ENCODE data around the gene C20orf173.

C20orf173 gene

DNA sequence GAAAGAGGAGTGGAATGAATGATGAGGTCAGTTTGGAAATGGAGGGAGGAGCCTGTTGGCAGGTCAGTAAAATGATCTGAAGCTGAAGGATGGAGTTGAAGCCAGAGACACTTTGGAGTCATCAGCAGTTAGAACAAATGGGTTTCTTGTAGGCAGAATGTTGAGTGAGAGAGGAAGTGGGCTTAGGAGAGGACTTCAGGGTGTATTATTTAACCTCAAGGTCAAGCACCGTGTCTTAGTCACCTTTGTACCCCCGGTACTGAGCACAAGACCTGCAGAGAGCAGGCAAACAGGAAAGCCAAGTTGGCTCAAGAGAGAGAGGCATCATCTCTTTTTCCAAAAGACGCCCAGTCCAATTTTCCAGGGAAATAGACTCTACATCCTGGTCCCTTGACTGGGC, 23.3 kb downstream of the C20orf173 start:
- Mint-ChIP-seq H3K4me3 (no peak overlapping the region), H3K27ac (peak overlapping the region; percentile 71), H3K9me3 (ENCODE audit: low read depth) (no peaks in the 10 kb centered on the region), H3K27me3 (no peaks in the 10 kb centered on the region), H3K4me1 (ENCODE audit: low read depth) (peaks cover 28% of the 10 kb centered on the region), H3K36me3 (peaks cover 6% of the 10 kb centered on the region)

GRCh38 chr20:35504751-35505150, 24.7 kb downstream of the C20orf173 start:
- H3K27ac Mint-ChIP-seq: peak overlapping the region; percentile 41
- peaks cover 28% of the 10 kb centered on the region for H3K4me1 Mint-ChIP-seq (ENCODE audit: low read depth)
- H3K4me3 Mint-ChIP-seq: no peak overlapping the region
- H3K27me3 Mint-ChIP-seq: no peaks in the 10 kb centered on the region
- peaks cover 6% of the 10 kb centered on the region for H3K36me3 Mint-ChIP-seq
- H3K9me3 Mint-ChIP-seq (ENCODE audit: low read depth): no peaks in the 10 kb centered on the region

DNA sequence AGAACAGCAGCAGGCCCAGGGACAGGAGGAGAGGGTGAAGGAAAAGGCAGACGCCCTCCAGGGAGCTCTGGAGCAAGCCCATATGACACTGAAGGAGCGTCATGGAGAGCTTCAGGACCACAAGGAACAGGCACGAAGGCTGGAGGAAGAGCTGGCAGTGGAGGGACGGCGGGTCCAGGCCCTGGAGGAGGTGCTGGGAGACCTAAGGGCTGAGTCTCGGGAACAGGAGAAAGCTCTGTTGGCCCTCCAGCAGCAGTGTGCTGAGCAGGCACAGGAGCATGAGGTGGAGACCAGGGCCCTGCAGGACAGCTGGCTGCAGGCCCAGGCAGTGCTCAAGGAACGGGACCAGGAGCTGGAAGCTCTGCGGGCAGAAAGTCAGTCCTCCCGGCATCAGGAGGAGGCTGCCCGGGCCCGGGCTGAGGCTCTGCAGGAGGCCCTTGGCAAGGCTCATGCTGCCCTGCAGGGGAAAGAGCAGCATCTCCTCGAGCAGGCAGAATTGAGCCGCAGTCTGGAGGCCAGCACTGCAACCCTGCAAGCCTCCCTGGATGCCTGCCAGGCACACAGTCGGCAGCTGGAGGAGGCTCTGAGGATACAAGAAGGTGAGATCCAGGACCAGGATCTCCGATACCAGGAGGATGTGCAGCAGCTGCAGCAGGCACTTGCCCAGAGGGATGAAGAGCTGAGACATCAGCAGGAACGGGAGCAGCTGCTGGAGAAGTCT, 25.5 kb downstream of the C20orf173 start:
- no peaks in the 10 kb centered on the region for H3K27me3 Mint-ChIP-seq
- peaks cover 28% of the 10 kb centered on the region for H3K4me1 Mint-ChIP-seq (ENCODE audit: low read depth)
- H3K9me3 Mint-ChIP-seq (ENCODE audit: low read depth): no peaks in the 10 kb centered on the region
- H3K36me3 Mint-ChIP-seq: peaks cover 6% of the 10 kb centered on the region
- H3K4me3 Mint-ChIP-seq: no peak overlapping the region
- H3K27ac Mint-ChIP-seq: peak overlapping the region; percentile 70

DNA sequence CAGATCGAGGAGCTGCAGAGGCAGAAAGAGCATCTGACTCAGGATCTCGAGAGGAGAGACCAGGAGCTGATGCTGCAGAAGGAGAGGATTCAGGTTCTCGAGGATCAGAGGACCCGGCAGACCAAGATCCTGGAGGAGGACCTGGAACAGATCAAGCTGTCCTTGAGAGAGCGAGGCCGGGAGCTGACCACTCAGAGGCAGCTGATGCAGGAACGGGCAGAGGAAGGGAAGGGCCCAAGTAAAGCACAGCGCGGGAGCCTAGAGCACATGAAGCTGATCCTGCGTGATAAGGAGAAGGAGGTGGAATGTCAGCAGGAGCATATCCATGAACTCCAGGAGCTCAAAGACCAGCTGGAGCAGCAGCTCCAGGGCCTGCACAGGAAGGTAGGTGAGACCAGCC, 26.2 kb downstream of the C20orf173 start:
- Mint-ChIP-seq H3K36me3 (peaks cover 6% of the 10 kb centered on the region), H3K27me3 (no peaks in the 10 kb centered on the region), H3K27ac (peak overlapping the region; percentile 50), H3K9me3 (ENCODE audit: low read depth) (no peaks in the 10 kb centered on the region), H3K4me3 (no peak overlapping the region), H3K4me1 (ENCODE audit: low read depth) (peaks cover 28% of the 10 kb centered on the region)

DNA sequence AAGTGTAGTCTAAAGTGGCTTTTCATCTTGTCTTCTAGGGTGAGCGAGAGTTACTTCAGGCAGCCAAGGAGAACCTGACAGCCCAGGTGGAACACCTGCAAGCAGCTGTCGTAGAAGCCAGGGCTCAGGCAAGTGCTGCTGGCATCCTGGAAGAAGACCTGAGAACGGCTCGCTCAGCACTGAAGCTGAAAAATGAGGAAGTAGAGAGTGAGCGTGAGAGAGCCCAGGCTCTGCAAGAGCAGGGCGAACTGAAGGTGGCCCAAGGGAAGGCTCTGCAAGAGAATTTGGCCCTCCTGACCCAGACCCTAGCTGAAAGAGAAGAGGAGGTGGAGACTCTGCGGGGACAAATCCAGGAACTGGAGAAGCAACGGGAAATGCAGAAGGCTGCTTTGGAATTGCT, 27.1 kb downstream of the C20orf173 start:
- H3K9me3 Mint-ChIP-seq (ENCODE audit: low read depth): no peaks in the 10 kb centered on the region
- H3K4me3 Mint-ChIP-seq: no peak overlapping the region
- no peaks in the 10 kb centered on the region for H3K27me3 Mint-ChIP-seq
- peak overlapping the region; percentile 54 for H3K27ac Mint-ChIP-seq
- peaks cover 25% of the 10 kb centered on the region for H3K4me1 Mint-ChIP-seq (ENCODE audit: low read depth)
- peaks cover 6% of the 10 kb centered on the region for H3K36me3 Mint-ChIP-seq

GRCh38 chr20:35499271-35499670, 30.2 kb downstream of the C20orf173 start:
- Mint-ChIP-seq H3K36me3 (peaks cover 11% of the 10 kb centered on the region), H3K4me3 (no peak overlapping the region), H3K27ac (no peak overlapping the region), H3K27me3 (no peaks in the 10 kb centered on the region), H3K9me3 (ENCODE audit: low read depth) (no peaks in the 10 kb centered on the region), H3K4me1 (ENCODE audit: low read depth) (peaks cover 13% of the 10 kb centered on the region)

DNA sequence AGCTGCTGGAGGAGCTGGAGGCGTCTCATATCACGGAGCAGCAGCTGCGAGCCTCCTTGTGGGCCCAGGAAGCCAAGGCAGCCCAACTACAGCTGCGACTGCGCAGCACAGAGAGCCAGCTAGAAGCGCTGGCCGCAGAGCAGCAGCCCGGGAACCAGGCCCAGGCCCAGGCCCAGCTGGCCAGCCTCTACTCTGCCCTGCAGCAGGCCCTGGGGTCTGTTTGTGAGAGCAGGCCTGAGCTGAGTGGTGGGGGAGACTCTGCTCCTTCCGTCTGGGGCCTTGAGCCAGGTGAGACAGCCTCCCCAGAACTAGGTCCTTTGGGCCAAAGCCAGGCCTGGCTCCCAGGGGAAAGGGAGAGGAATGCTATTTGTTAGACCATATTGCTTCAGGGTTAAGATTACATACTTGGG, 31.7 kb downstream of the C20orf173 start:
- H3K27ac Mint-ChIP-seq: no peak overlapping the region
- H3K36me3 Mint-ChIP-seq: peaks cover 11% of the 10 kb centered on the region
- H3K4me1 Mint-ChIP-seq (ENCODE audit: low read depth): peaks cover 15% of the 10 kb centered on the region
- H3K4me3 Mint-ChIP-seq: no peak overlapping the region
- H3K9me3 Mint-ChIP-seq (ENCODE audit: low read depth): no peaks in the 10 kb centered on the region
- H3K27me3 Mint-ChIP-seq: no peaks in the 10 kb centered on the region

DNA sequence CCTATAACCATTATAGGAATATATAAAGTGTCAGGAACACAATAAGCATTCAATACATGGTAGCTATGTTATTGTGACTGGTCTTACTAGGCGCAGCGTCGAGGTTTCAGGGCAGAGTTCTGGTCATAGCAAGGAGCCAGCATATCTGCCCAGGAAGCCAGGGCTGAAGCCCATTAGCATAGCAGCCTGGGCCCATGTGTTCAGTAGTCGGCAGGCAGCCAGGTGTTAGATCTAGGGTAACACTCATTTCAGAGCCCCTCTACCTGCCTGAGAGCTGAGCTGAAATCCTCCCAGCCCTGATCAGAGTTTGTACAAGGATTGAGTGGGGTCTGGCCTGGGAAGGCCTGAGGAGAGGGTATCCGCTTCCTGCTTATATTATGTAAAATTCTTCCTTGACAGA, 32.1 kb downstream of the C20orf173 start:
- Mint-ChIP-seq H3K4me3 (no peak overlapping the region), H3K9me3 (ENCODE audit: low read depth) (no peaks in the 10 kb centered on the region), H3K4me1 (ENCODE audit: low read depth) (peaks cover 20% of the 10 kb centered on the region), H3K27ac (no peak overlapping the region), H3K27me3 (no peaks in the 10 kb centered on the region), H3K36me3 (peaks cover 9% of the 10 kb centered on the region)

DNA sequence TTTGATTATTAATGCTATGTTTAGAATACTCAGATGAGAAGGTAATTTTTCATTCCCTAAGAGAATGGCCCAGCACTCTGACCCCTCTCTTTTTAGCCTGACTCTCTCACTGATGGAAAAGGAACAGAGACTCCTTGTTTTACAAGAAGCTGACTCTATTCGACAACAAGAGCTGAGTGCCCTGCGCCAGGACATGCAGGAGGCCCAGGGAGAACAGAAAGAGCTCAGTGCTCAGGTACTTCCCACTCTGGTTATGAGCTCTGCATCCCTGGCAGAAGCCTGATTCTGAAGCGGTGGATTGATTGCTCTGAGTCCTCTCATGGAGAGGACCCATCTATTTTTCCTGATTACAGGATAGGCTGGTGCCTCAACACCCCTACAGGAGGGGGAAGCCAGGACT, 33.0 kb downstream of the C20orf173 start:
- Mint-ChIP-seq H3K36me3 (peaks cover 7% of the 10 kb centered on the region), H3K9me3 (ENCODE audit: low read depth) (no peaks in the 10 kb centered on the region), H3K27me3 (no peaks in the 10 kb centered on the region), H3K4me3 (no peak overlapping the region), H3K27ac (no peak overlapping the region), H3K4me1 (ENCODE audit: low read depth) (peaks cover 26% of the 10 kb centered on the region)

DNA sequence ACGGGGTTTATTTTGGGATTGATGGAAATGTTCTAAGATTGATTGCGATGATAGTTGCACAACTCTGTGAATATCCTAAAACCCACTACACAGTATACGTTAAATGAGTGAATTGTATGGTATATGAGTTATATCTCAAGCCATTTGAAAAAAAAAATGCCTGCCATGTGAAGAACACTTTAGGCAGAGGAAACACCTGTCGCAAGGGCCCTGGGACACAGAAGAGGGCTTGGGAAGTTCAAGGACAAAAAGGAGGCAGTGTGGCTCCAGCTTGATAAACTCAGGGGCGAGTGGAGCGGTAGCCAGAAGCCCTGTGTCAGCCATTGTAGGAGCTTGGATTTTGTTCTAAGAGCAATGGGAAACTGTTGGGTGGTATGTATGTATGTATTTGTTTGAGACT, 37.1 kb downstream of the C20orf173 start:
- peak overlapping the region; percentile 98 for H3K27ac Mint-ChIP-seq
- peaks cover 21% of the 10 kb centered on the region for H3K36me3 Mint-ChIP-seq
- H3K4me3 Mint-ChIP-seq: peak overlapping the region; percentile 100
- peaks cover 50% of the 10 kb centered on the region for H3K4me1 Mint-ChIP-seq (ENCODE audit: low read depth)
- no peaks in the 10 kb centered on the region for H3K27me3 Mint-ChIP-seq
- H3K9me3 Mint-ChIP-seq (ENCODE audit: low read depth): no peaks in the 10 kb centered on the region

DNA sequence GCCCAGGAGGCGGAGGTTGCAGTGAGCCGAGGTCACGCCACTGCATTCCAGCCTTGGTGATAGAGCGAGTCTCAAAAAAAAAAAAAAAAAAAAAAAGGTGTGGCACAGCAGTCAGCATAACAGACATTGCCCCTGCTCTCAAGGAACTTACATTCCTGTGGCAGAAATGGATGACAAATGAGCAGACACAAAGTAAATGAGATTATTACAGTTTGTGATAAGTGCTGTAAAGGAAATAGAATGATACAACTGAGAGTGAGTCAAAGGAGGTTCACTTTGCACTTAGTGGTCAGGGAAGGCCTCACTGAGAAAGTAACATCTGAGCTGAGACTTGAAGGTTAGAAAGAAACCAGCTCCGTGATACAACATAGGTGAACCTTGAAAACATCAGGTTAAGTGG, 37.6 kb downstream of the C20orf173 start:
- H3K27me3 Mint-ChIP-seq: no peaks in the 10 kb centered on the region
- H3K4me3 Mint-ChIP-seq: peak overlapping the region; percentile 100
- H3K27ac Mint-ChIP-seq: peak overlapping the region; percentile 98
- H3K9me3 Mint-ChIP-seq (ENCODE audit: low read depth): no peaks in the 10 kb centered on the region
- peaks cover 21% of the 10 kb centered on the region for H3K36me3 Mint-ChIP-seq
- H3K4me1 Mint-ChIP-seq (ENCODE audit: low read depth): peaks cover 52% of the 10 kb centered on the region

DNA sequence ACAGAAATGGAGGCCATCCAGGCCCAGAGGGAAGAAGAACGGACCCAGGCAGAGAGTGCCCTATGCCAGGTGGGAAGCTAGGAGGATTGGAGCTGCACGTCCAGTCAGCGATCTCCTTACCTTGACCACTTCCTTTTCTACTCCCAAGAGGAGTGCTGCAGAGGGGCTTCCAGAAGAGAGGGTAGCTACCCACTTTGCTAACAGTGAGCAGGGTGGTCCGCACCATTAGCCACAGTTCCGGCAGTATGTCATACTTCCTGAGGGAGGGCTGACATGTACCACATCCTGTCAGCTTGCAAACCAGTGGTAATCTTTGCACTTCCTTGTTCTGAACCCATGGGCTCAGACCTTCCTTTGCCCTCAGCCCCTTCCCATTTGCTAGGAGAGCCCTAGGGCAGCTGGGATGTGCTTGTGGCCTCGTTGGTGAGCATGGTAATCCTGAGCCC, 38.7 kb downstream of the C20orf173 start:
- H3K4me1 Mint-ChIP-seq (ENCODE audit: low read depth): peaks cover 53% of the 10 kb centered on the region
- H3K36me3 Mint-ChIP-seq: peaks cover 21% of the 10 kb centered on the region
- peak overlapping the region; percentile 100 for H3K4me3 Mint-ChIP-seq
- no peaks in the 10 kb centered on the region for H3K9me3 Mint-ChIP-seq (ENCODE audit: low read depth)
- peak overlapping the region; percentile 98 for H3K27ac Mint-ChIP-seq
- no peaks in the 10 kb centered on the region for H3K27me3 Mint-ChIP-seq

DNA sequence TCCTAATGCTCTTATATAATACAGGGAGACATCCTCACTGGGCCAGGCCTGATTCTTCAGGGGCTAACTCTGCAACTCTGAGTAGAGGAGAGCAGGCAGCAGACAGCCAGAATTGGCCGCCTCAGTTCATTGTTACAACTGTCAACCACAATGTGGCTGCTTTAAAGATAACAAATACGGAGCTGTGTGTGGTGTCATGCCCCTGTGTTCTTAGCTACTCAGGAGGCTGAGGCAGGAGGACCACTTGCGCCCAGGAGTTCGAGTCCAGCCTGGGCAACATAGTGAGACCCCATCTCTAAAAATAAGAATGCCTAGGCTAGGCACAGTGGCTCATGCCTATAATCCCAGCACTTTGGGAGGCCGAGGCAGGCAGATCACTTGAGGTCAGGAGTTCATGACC, 39.7 kb downstream of the C20orf173 start:
- Mint-ChIP-seq H3K36me3 (peaks cover 16% of the 10 kb centered on the region), H3K27ac (peak overlapping the region; percentile 98), H3K4me3 (peak overlapping the region; percentile 100), H3K4me1 (ENCODE audit: low read depth) (peaks cover 46% of the 10 kb centered on the region), H3K9me3 (ENCODE audit: low read depth) (no peaks in the 10 kb centered on the region), H3K27me3 (no peaks in the 10 kb centered on the region)

DNA sequence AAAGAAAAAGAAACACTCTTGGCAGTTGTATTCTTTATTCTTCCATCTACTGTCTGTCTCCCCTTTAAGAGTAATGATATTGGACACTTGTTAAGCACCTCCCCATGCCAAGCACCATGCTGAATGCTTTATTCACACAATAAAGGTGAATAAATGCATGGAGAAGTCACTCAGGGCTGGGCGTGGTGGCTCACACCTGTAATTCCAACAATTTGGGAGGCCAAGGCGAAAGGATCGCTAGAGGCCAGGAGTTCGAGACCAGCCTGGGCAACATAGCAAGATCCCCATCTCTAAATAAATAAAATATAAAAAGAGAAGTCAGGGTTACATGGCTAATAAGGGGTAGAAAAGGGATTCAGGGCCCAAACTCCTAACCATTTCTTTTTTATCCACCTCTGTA, 42.0 kb downstream of the C20orf173 start:
- H3K27ac Mint-ChIP-seq: peak overlapping the region; percentile 61
- peak overlapping the region; percentile 27 for H3K4me3 Mint-ChIP-seq
- no peaks in the 10 kb centered on the region for H3K9me3 Mint-ChIP-seq (ENCODE audit: low read depth)
- H3K4me1 Mint-ChIP-seq (ENCODE audit: low read depth): peaks cover 41% of the 10 kb centered on the region
- no peaks in the 10 kb centered on the region for H3K27me3 Mint-ChIP-seq
- peaks cover 22% of the 10 kb centered on the region for H3K36me3 Mint-ChIP-seq

- H3K27me3 Mint-ChIP-seq: no peaks in the 10 kb centered on the region
- peak overlapping the region; percentile 47 for H3K27ac Mint-ChIP-seq
- peaks cover 7% of the 10 kb centered on the region for H3K4me1 Mint-ChIP-seq (ENCODE audit: low read depth)
- peaks cover 6% of the 10 kb centered on the region for H3K36me3 Mint-ChIP-seq
- no peaks in the 10 kb centered on the region for H3K9me3 Mint-ChIP-seq (ENCODE audit: low read depth)
- H3K4me3 Mint-ChIP-seq: no peak overlapping the region
These were observed 49.7 kb downstream of the C20orf173 start for GRCh38 chr20:35479798-35480197.
